Measurements from ENCODE around the gene TTC28.
"Not testable (repeated sequence)": the region's sequence is repeated elsewhere in the genome, so short reads cannot be mapped to it uniquely, and the experiment has no call there.

The TTC28 gene

DNA sequence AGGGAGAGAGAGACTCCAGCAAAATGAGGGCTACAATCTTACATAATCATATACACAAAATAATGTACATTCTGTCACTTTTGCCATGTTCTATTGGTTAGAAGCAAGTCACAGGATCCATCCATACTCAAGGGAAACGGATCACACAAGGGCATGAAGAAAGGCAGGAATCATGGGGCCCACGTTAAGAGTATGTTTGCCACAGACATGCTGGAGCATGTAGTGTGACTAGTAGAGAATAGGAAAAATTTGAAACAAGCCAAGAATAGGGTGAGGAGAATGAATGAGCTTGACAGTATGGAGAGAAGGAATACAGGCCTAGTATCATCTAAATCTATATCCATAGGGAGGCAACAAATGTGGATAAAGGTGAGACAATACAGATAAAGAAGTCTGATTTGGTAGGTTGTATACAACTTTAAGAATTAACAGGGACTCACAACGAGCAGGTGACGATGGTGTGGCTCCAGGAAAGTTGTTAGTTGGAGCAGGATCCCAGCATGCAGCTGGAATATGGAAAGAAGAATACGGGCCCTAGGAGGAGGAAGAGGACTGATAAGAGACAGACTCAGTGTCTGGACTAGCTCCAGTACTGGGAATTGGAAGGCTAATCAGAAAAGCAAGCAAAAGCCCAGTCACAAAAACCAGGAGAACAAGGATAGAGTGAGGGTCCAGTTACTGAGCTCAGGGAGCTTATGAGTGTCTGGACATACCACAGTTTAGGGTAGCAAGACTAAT, 458.8 kb downstream of the TTC28 start:
- no peak for DNase-seq

- DNase-seq, result no peak
Measured at GRCh38 chr22:28217277-28217676, 462.4 kb downstream of the TTC28 start.

DNA sequence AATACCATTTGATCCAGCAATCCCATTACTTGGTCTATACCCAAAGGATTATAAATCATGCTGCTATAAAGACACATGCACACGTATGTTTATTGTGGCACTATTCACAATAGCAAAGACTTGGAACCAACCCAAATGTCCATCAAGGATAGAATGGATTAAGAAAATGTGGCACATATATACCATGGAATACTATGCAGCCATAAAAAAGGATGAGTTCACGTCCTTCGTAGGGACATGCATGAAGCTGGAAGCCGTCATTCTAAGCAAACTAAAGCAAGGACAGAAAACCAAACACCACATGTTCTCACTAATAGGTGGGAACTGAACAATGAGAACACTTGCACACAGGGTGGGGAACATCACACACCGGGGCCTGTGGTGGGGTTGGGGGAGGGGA, 464.9 kb downstream of the TTC28 start:
- not testable (repeated sequence) for DNase-seq

DNA sequence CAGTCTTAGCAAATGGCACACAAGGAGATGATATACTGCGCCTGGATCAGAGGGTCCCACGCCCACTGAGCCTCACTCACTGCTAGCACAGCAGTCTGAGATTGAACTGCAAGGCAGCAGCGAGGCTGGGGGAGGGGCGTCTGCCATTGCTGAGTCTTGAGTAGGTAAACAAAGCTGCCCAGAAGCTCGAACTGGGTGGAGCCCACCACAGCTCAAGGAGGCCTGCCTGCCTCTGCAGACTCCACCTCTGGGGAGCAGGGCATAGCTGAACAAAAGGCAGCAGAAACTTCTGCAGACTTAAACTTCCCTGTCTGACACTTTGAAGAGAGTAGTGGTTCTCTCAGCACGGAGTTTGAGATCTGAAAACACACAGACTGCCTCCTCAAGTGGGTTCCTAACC, 470.2 kb downstream of the TTC28 start:
- not testable (repeated sequence) for DNase-seq

GRCh38 chr22:28208787-28209186, 470.9 kb downstream of the TTC28 start:
- no peak for DNase-seq

GRCh38 chr22:28208036-28208435, 471.6 kb downstream of the TTC28 start:
- no peak for DNase-seq

DNA sequence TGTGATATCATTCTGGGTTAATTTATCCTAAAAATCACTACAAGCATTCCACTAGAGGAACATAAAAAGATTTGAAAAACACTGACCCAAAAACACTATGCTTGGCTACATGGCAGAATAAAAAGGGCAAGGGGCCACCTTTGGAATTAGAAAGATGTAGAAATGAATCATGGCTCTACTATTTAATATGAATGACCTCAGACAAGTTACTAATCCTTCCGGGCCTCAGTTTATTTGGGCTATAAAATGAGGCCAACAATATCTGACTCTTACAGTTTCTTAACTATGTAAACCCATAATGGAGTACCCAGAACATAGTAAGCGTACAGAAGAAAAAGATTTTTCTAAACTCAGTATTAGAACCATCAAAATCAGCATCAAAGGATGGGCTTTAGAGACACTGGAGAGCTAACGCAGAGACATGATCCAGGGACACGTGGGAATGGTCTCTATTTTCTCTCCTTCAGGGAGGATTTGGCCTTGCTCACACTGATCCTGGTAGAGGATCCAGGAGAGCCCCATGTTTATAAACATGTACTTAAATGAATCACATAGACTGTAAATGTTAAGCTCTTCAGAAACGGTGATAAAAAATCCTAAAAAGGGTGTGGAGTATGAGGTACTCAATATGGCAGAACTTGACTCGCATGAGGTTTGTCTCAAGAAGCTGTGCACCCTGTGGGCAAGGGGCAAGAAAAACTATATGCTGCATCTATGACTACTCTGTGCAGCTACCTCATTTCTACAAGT, 472.2 kb downstream of the TTC28 start:
- no peak for DNase-seq

DNA sequence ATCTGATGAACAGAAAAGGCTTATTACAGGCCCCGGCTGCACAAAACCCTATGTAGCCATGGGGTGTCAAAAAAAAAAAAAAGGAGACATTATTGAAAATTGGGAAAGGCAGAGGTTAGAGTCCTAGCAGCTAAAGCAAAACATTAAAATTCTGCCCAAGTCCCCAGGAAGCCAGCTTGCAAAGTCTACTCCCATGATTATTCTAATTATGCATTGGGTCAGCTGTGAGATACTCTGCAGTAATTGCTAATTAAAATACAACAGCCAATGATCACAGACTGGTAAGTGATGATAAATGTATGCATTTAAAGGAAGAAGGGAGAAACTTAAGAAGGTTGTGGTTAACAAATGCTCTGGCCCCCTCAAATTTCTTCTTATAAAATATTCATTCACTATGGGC, 473.7 kb downstream of the TTC28 start:
- DNase-seq, result no peak

- no peak for DNase-seq
Measured at GRCh38 chr22:28204382-28204781, 475.3 kb downstream of the TTC28 start.

DNA sequence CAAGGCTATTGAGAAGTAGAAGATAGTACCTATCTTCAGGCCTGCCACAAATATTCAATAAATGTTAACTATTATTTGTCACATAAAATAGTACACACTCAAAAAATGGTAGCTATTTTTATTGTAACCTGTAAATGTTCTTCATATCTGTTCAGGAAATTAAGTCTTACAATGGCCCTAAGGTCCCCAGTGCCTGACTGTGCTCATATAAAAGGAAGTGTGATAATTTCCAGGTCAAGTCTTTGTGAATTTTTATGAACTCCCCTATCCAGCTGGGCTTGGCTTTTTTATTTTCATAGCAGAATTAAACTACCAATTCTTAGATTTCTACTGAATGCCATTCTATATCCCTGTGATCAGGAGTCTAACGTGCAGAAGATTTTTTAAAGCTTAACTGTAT, 476.4 kb downstream of the TTC28 start:
- DNase-seq, result no peak

GRCh38 chr22:28198692-28199091, 480.9 kb downstream of the TTC28 start:
- DNase-seq, result no peak

- DNase-seq, result not testable (repeated sequence)
Measured at GRCh38 chr22:28191571-28191970, 488.1 kb downstream of the TTC28 start.

DNA sequence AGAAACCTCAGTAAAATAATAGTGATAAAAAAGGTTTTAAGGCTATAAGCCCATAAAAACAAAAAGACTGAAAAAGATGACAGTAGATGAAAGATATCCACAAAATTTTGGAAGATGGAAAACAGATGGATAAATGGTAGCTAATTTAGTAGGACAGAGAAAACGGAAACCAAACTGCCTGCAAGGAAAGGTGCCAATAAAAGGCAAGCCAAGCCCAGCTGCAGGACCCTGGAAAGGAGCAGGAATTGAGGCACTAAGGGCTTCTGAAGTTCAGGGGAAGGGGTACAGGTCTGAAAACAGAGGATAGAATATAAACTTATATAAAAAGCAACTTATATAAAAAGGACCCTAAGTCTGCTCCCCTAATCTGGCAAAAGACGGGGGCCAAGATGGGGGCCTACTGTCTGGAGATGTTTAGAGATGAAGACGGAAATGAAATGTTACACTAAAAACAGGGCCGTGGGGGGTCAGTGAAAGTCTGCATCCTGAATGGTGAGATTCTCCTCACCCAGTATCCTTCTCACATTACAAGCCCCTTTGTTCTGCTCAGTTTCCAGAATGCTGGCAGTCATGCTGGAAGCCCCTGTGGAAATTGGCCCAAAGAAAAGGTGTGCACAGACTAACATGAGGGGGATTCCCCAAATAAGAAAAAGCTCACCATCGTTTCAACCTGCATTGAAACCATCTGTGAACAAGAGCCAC, 491.3 kb downstream of the TTC28 start:
- no peak for DNase-seq

- no peak for DNase-seq
Measured at GRCh38 chr22:28187612-28188011, 492.0 kb downstream of the TTC28 start.

DNA sequence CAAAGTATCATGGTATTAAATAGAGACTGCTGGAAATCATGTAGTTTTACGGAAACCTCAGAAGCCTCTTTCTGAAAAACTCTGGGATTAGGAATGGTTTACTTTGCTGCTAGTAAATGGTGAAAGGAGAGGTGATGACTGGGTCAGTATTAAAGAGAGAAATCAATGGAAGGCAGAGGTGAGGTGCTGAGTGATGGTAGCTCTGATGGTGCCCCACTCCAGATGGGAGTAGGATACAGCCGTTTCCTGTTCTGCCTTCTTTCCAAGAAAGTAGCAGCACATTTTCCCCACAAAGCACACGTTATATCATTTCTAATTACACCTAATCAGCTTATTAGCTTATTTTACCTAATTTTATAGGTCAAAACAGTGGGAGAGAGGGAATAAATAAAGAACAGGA, 493.0 kb downstream of the TTC28 start:
- no peak for DNase-seq

DNA sequence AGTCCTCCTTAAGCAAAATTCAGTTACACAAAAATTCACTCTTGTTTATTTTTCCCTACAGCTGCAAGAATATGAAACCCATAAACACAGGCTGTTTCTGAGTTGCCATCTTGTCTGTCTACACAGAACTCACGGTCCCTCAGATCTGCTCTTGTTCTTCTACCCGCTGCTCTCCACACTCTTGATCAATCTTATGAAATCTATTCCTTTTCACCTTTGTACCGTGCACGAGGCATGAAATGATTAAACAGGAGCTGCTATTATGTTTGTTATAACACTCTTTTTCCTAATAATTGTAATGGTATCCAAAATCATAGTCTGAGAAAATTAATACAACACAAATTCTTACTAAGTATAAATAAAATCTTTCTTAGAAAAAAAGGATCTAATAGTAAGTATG, 494.5 kb downstream of the TTC28 start:
- DNase-seq, result no peak

- DNase-seq, result no peak
Measured at GRCh38 chr22:28183078-28183860, 496.4 kb downstream of the TTC28 start.

DNA sequence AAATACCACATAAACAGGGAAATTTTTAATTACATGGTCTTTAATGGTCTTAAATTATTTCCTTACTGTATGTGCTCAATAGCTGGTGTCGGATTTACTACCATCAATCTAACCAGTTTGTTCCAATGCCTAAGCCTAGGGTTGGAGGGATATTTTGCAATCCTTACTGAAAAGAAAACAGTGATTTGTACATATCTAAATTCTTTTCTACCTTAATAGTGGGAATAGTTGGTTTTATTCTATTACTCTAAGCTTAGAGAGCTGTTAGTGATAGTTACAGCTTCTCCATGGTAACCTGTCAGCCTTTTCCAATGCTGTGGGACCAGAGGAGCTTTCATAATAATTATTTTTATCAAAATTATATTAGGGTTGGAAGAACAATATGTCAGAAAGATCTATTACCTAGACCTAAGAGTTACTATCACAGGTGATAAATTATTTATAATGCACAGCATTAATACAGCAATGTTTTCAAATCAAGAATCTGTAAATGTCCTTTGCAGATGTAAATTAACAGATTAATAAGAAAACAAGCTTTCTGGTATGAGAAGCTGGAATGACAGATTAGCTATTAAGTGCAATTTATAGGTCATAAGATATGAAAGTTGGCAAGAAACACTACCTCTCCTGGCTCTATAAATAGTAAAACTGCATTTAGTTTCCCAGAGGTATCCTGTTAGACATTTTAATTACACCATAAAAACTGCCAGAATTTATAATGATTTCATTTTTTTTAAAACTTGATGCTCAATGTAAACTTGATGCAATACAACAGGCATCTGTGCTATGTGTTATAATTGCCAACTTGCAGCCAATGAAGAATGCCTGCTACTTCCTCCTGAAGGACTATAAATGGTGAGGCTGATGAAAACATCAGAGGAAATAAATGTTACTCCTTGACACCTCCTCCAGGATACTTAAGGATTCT, 498.6 kb downstream of the TTC28 start:
- DNase-seq, result no peak

DNA sequence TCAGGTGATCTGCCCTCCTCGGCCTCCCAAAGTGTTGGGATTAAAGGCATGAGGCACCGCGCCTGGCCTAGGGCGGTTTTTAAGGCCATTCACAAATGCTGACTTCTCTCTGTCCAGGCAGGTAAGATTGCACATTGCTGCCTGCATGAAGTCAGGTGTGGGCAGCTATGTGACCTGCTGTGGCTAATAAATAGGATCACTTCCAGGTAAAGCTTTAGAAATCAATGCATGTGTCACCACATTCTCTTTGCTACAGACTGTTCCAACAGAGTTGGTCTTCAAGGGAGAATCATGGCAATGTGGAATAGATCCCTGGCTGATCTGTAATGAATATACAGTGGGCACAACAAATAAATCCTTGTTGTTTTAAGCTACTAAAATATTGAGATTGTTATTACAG, 500.2 kb downstream of the TTC28 start:
- no peak for DNase-seq

DNA sequence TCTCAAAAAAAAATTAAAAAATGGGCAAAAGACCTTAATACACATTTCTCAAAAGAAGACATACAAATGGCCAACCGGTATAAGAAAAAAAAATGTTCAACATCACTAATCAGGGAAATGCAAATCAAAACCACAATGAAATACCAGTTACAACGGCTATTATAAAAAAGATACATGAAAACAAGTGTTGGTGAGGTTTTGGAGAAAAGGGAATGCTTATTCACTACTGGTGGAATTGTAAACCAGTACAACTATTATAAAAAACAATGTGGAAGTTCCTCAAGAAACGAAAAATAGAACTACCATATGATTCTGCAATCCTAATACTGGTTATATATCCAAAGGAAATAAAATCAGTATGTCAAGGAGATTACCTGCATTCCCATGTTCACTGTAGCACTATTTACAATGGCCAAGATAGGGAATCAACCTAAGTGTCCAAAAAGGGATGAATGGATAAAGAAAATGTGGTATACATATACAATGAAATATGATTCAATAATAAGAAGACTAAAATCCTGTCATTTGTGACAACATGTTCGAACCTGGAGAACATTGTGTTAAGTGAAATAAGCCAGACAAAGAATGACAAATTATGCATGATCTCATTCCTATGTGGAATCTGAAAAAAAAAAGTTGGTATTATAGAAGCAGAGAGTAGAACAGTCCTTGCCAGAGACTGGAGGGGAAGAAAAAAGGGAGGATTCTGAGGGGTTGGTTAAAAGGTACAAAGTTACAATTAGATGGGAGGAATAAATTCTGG, 503.7 kb downstream of the TTC28 start:
- DNase-seq, result no peak

GRCh38 chr22:28174509-28174908, 505.1 kb downstream of the TTC28 start:
- DNase-seq, result no peak

Measured in stimulated activated CD4-positive, alpha-beta T cell treated with anti-CD3 and anti-CD28 coated beads, Interleukin-2, amount 100 ng/mL, for 24 hours (primary cell).